H9 (cell line): ENCODE data around the gene CLK4. TPM values are rescaled to one million over a fixed set of nuclear protein-coding genes. Genes with fewer than 3 reads are reported as not detected.

Experiments used
- DNase-seq: peaks from one replicate; pipeline ENCODE4 v3.0.0-alpha.2; 2017
- H2AFZ ChIP-seq: one replicate; pipeline ENCODE4 v1.6.1; 2013; ENCODE audit warnings: mild to moderate bottlenecking, low read length, control low read depth, moderate library complexity
- H2AK5ac ChIP-seq: 2 replicates; pipeline ENCODE4 v1.6.1; 2013; ENCODE audit warnings: low read length, control low read depth, mixed read lengths; ENCODE audit not compliant: insufficient read length
- H2BK120ac ChIP-seq: one replicate; pipeline ENCODE4 v1.6.1; 2013; ENCODE audit warnings: low read depth, mild to moderate bottlenecking, low read length, control low read depth, inconsistent platforms; ENCODE audit not compliant: poor library complexity, severe bottlenecking
- H2BK12ac ChIP-seq: 2 replicates; pipeline ENCODE4 v1.6.1; 2013; ENCODE audit warnings: low read length, control low read depth, mixed read lengths, low read depth; ENCODE audit not compliant: insufficient read length
- H2BK15ac ChIP-seq: 2 replicates; pipeline ENCODE4 v1.6.1; 2013; ENCODE audit warnings: low read depth, low read length, control low read depth
- H2BK20ac ChIP-seq: one replicate; pipeline ENCODE4 v1.6.1; 2013; ENCODE audit warnings: low read depth, mild to moderate bottlenecking, low read length, control low read depth, inconsistent platforms; ENCODE audit not compliant: poor library complexity, severe bottlenecking
- H2BK5ac ChIP-seq: 2 replicates; pipeline ENCODE4 v1.6.1; 2013; ENCODE audit warnings: low read length, control low read depth, mixed read lengths; ENCODE audit not compliant: insufficient read length
- H3K14ac ChIP-seq: 2 replicates; pipeline ENCODE4 v1.6.1; 2013; ENCODE audit warnings: low read length, control low read depth; ENCODE audit not compliant: insufficient read depth
- H3K18ac ChIP-seq: 2 replicates; pipeline ENCODE4 v1.6.1; 2013; ENCODE audit warnings: low read depth, mild to moderate bottlenecking, mixed read lengths, low read length, control low read depth; ENCODE audit not compliant: insufficient read length
- H3K23ac ChIP-seq: 2 replicates; pipeline ENCODE4 v1.6.1; 2013; ENCODE audit warnings: low read length, control low read depth, mixed read lengths, low read depth; ENCODE audit not compliant: insufficient read length
- H3K23me2 ChIP-seq: 2 replicates; pipeline ENCODE4 v1.6.1; 2013; ENCODE audit warnings: low read depth, mild to moderate bottlenecking, mixed read lengths, low read length, control low read depth; ENCODE audit not compliant: insufficient read length, poor library complexity, severe bottlenecking
- H3K27ac ChIP-seq: 2 replicates; pipeline ENCODE4 v1.5.1; 2013; ENCODE audit warnings: low read length, control low read depth, mixed read lengths, low read depth; ENCODE audit not compliant: insufficient read length
- H3K27me3 ChIP-seq: 2 replicates; pipeline ENCODE4 v1.6.1; 2013; ENCODE audit warnings: low read length, control low read depth, inconsistent platforms; ENCODE audit not compliant: insufficient read depth
- H3K4ac ChIP-seq: 2 replicates; pipeline ENCODE4 v1.6.1; 2013; ENCODE audit warnings: low read depth, mild to moderate bottlenecking, control low read depth, inconsistent platforms, low read length, moderate library complexity
- H3K4me1 ChIP-seq: 2 replicates; pipeline ENCODE4 v1.6.1; 2013; ENCODE audit warnings: low read length, control low read depth, inconsistent platforms; ENCODE audit not compliant: insufficient read depth
- H3K4me2 ChIP-seq: 2 replicates; pipeline ENCODE4 v1.6.1; 2013; ENCODE audit warnings: low read length, control low read depth, mixed read lengths; ENCODE audit not compliant: insufficient read length, insufficient read depth
- H3K56ac ChIP-seq: 2 replicates; pipeline ENCODE4 v1.6.1; 2013; ENCODE audit warnings: low read depth, mild to moderate bottlenecking, mixed read lengths, low read length, control low read depth; ENCODE audit not compliant: insufficient read length
- H3K79me1 ChIP-seq: 2 replicates; pipeline ENCODE4 v1.6.1; 2013; ENCODE audit warnings: low read depth, mild to moderate bottlenecking, moderate library complexity, low read length, control low read depth, inconsistent platforms; ENCODE audit not compliant: insufficient read depth, poor library complexity, severe bottlenecking
- H3K79me2 ChIP-seq: 2 replicates; pipeline ENCODE4 v1.6.1; 2013; ENCODE audit warnings: low read length, control low read depth, inconsistent platforms; ENCODE audit not compliant: insufficient read depth
- H3K9ac ChIP-seq: 2 replicates; pipeline ENCODE4 v1.6.1; 2013; ENCODE audit warnings: low read length, control low read depth, mixed read lengths; ENCODE audit not compliant: insufficient read length; ENCODE audit errors: extremely low read depth
- H3K9me3 ChIP-seq: one replicate; pipeline ENCODE4 v1.6.1; 2013; ENCODE audit warnings: low read depth, low read length, inconsistent platforms; ENCODE audit not compliant: control insufficient read depth
- H3T11ph ChIP-seq: one replicate; pipeline ENCODE4 v1.6.1; 2013; ENCODE audit warnings: mild to moderate bottlenecking, low read length, control low read depth, inconsistent platforms
- H4K20me1 ChIP-seq: one replicate; pipeline ENCODE4 v1.6.1; 2013; ENCODE audit not compliant: control insufficient read depth, insufficient read length, insufficient read depth
- H4K5ac ChIP-seq: 2 replicates; pipeline ENCODE4 v1.6.1; 2013; ENCODE audit warnings: low read depth, mild to moderate bottlenecking, mixed read lengths, low read length, control low read depth; ENCODE audit not compliant: insufficient read length
- H4K8ac ChIP-seq: replicated peaks from 2 replicates; pipeline ENCODE4 v1.6.1; 2013; ENCODE audit warnings: low read length, control low read depth, mixed read lengths, low read depth; ENCODE audit not compliant: insufficient read length
- H4K91ac ChIP-seq: 2 replicates; pipeline ENCODE4 v1.6.1; 2013; ENCODE audit warnings: low read depth, mild to moderate bottlenecking, moderate library complexity, mixed read lengths, low read length, control low read depth; ENCODE audit not compliant: insufficient read length
- H3K27ac Mint-ChIP-seq, 3 experiments: 2 replicates in 2 of 3; 3 replicates in 1 of 3; pipeline ENCODE4 v1.8.0; 2020 to 2021; ENCODE audit warnings: mixed read lengths in 3 of 3, mild to moderate bottlenecking in 1 of 3, moderate library complexity in 1 of 3
- H3K27me3 Mint-ChIP-seq: 2 replicates; pipeline ENCODE4 v1.8.0; 2021; ENCODE audit warnings: low read depth, mild to moderate bottlenecking, moderate library complexity, mixed read lengths
- H3K36me3 Mint-ChIP-seq, 3 experiments: 2 replicates in 2 of 3; 3 replicates in 1 of 3; pipeline ENCODE4 v1.8.0; 2020 to 2021; ENCODE audit warnings: low read depth in 3 of 3, mixed read lengths in 3 of 3; ENCODE audit not compliant: insufficient read depth in 1 of 3
- H3K4me1 Mint-ChIP-seq, 2 experiments: 2 replicates each; pipeline ENCODE4 v1.8.0; 2020; ENCODE audit warnings: mixed read lengths in 2 of 2
- H3K4me3 Mint-ChIP-seq, 2 experiments: 2 replicates in 1 of 2; 3 replicates in 1 of 2; pipeline ENCODE4 v1.8.0; 2020 to 2021; ENCODE audit warnings: mild to moderate bottlenecking in 2 of 2, mixed read lengths in 2 of 2, moderate library complexity in 1 of 2
- H3K9me3 Mint-ChIP-seq, 2 experiments: 2 replicates in 1 of 2; 3 replicates in 1 of 2; pipeline ENCODE4 v1.8.0; 2020; ENCODE audit warnings: mild to moderate bottlenecking in 2 of 2, mixed read lengths in 2 of 2, moderate library complexity in 1 of 2
- CTCF ChIP-seq: fragments of 200-600 bp; sonication (generic); conservative IDR thresholded peaks from 3 replicates; pipeline ENCODE4 v1.8.0; 2021; ENCODE audit warnings: antibody characterized with exemption, mild to moderate bottlenecking
- WGBS: extraction: QIAGEN DNeasy Blood & Tissue Kit; methylation state at CpG from one replicate; pipeline ENCODE4 v1.1.7; 2013; ENCODE audit warnings: missing lambda C conversion rate, low lambda C conversion rate, mixed read lengths; ENCODE audit not compliant: insufficient read length; ENCODE audit errors: extremely low coverage; 5-methylcytosine and 5-hydroxymethylcytosine counted together
- total RNA-seq: library from RNA; stranded (reverse); gene quantifications from 2 replicates; pipeline ENCODE4 v1.2.1, GENCODE V29; 2021

CLK4 gene
- total RNA-seq, 1 experiment from 2014 or later = 12.5 TPM

- no peak overlapping the region for H3K4ac ChIP-seq
- H3K23ac ChIP-seq = no peak overlapping the region
- Mint-ChIP-seq H3K9me3 (peaks cover 11 to 49% of the 10 kb centered on the region in 2 experiments), H3K4me1 (peaks cover 0 to 2% of the 10 kb centered on the region in 2 experiments; a peak in 1 of 4 replicates), H3K27ac (no peak overlapping the region), H3K4me3 (no peak overlapping the region), H3K27me3 (peaks cover 17% of the 10 kb centered on the region), H3K36me3 (no peaks in the 10 kb centered on the region)
- H3K27me3 ChIP-seq = no peaks in the 10 kb centered on the region
- no peak overlapping the region for H3K27ac ChIP-seq
- H4K20me1 ChIP-seq = no peaks in the 10 kb centered on the region
- no peak overlapping the region for H2AK5ac ChIP-seq
- H3K18ac ChIP-seq = no peak overlapping the region
- no peak overlapping the region for H4K8ac ChIP-seq
- no peak overlapping the region for H3K56ac ChIP-seq
- H2AFZ ChIP-seq = no peak overlapping the region
- H3K9ac ChIP-seq = no peak overlapping the region
- H3K14ac ChIP-seq = no peak overlapping the region
- H4K5ac ChIP-seq = no peak overlapping the region
- H4K91ac ChIP-seq = no peak overlapping the region
- H3K9me3 ChIP-seq = no peaks in the 10 kb centered on the region
- H3K4me1 ChIP-seq = no peaks in the 10 kb centered on the region
- TF ChIP-seq CTCF = no peak
- H3K79me1 ChIP-seq = no peaks in the 10 kb centered on the region
- no peak overlapping the region for H2BK5ac ChIP-seq
- H2BK120ac ChIP-seq = no peak overlapping the region
- no peak overlapping the region for H2BK15ac ChIP-seq
- H3K4me2 ChIP-seq = no peak overlapping the region
- no peak overlapping the region for H2BK20ac ChIP-seq
- H3K23me2 ChIP-seq = no peaks in the 10 kb centered on the region
- no CpG with 5 or more reads among the region's 10 CpGs for WGBS
- H2BK12ac ChIP-seq = no peak overlapping the region
- peak; percentile 47 for DNase-seq
- H3T11ph ChIP-seq = no peak overlapping the region
- H3K79me2 ChIP-seq = no peaks in the 10 kb centered on the region
Observed at GRCh38 chr5:178667688-178668087, 40.8 kb upstream of the CLK4 start.
